ENCODE measurements around the gene ASB1.
"Not testable (repeated sequence)": the region's sequence is repeated elsewhere in the genome, so short reads cannot be mapped to it uniquely, and the experiment has no call there.

The ASB1 gene

GRCh38 chr2:238404406-238405216, 22.1 kb upstream of the ASB1 start:
- no peak for DNase-seq (ENCODE audit: low read depth in 2 of 2)

- not testable (repeated sequence) for DNase-seq (ENCODE audit: low read depth in 2 of 2)
Measured at GRCh38 chr2:238405217-238405555, 21.5 kb upstream of the ASB1 start.

- DNase-seq (ENCODE audit: low read depth in 2 of 2): no peak
Measured at GRCh38 chr2:238406221-238406997, 20.3 kb upstream of the ASB1 start.

GRCh38 chr2:238406998-238407285, 19.8 kb upstream of the ASB1 start:
- no peak for DNase-seq (ENCODE audit: low read depth in 2 of 2)

GRCh38 chr2:238407566-238407965, 19.2 kb upstream of the ASB1 start:
- DNase-seq (ENCODE audit: low read depth in 2 of 2): no peak

GRCh38 chr2:238408615-238409340, 17.9 kb upstream of the ASB1 start:
- no peak for DNase-seq (ENCODE audit: low read depth in 2 of 2)

GRCh38 chr2:238409341-238410199, 17.2 kb upstream of the ASB1 start:
- DNase-seq (ENCODE audit: low read depth in 2 of 2): no peak

GRCh38 chr2:238412067-238412767, 14.5 kb upstream of the ASB1 start:
- no peak for DNase-seq (ENCODE audit: low read depth in 2 of 2)

- no peak for DNase-seq (ENCODE audit: low read depth in 2 of 2)
Measured at GRCh38 chr2:238413368-238413767, 13.4 kb upstream of the ASB1 start.

- DNase-seq (ENCODE audit: low read depth in 2 of 2): no peak
Measured at GRCh38 chr2:238415036-238415764, 11.5 kb upstream of the ASB1 start.

GRCh38 chr2:238415893-238416292, 10.8 kb upstream of the ASB1 start:
- DNase-seq (ENCODE audit: low read depth in 2 of 2): no peak

GRCh38 chr2:238418196-238418998, 8.3 kb upstream of the ASB1 start:
- DNase-seq (ENCODE audit: low read depth in 2 of 2): no peak

GRCh38 chr2:238418999-238419546, 7.7 kb upstream of the ASB1 start:
- no peak for DNase-seq (ENCODE audit: low read depth in 2 of 2)

GRCh38 chr2:238420442-238420841, 6.3 kb upstream of the ASB1 start:
- DNase-seq (ENCODE audit: low read depth in 2 of 2): no peak

- DNase-seq (ENCODE audit: low read depth in 2 of 2): no peak
Measured at GRCh38 chr2:238420878-238421694, 5.6 kb upstream of the ASB1 start.

- no peak for DNase-seq (ENCODE audit: low read depth in 2 of 2)
Measured at GRCh38 chr2:238421695-238422035, 5.1 kb upstream of the ASB1 start.

- DNase-seq (ENCODE audit: low read depth in 2 of 2): no peak
Measured at GRCh38 chr2:238422285-238422684, 4.4 kb upstream of the ASB1 start.

GRCh38 chr2:238422940-238423339, 3.8 kb upstream of the ASB1 start:
- DNase-seq (ENCODE audit: low read depth in 2 of 2): no peak

All from fibroblast of skin of left quadriceps (primary cell).